HepG2 (cell line): Measurements from ENCODE around the gene FER1L5. TPM values are rescaled to one million over a fixed set of nuclear protein-coding genes. Genes with fewer than 3 reads are reported as not detected.

ENCODE experiments used
- ATAC-seq: fragments of 200-7000 bp; cut with Tn5 transposase; 3 replicates; pipeline ENCODE4 v1.9.1; 2020; ENCODE audit warnings: mild to moderate bottlenecking, moderate library complexity
- BruUV-seq: library from RNA; stranded (reverse); fragments of 400-500 nt; replicated peaks from 2 replicates; lab custom pipeline; 2021; lab: Mats Ljungman, UMichigan
- CTCF ChIA-PET: fragments of 300-600 bp; formaldehyde crosslinking; extraction: SDS; loops from one replicate; lab custom pipeline; 2021; ENCODE audit warnings: low total read pairs, inconsistent platforms, low intra/inter-chr PET ratio; lab: Yijun Ruan, JAX
- POLR2A ChIA-PET: fragments of 350-600 bp; sonication (Branson Sonifier 250); formaldehyde crosslinking; loops from one replicate; lab custom pipeline; 2020; ENCODE audit warnings: antibody characterized with exemption, inconsistent platforms; lab: Yijun Ruan, JAX
- DNase-seq: peaks from one replicate; pipeline ENCODE4 v3.0.0-alpha.2; 2015; ENCODE audit warnings: low spot score
- FAIRE-seq: peaks from 3 replicates; lab custom pipeline; 2011; peaks lifted over from hg19 to GRCh38; lab: Jason Lieb, UNC
- H2AFZ ChIP-seq: one replicate; pipeline ENCODE4 v1.6.1; 2011; ENCODE audit warnings: low read length, inconsistent platforms
- H3K27ac ChIP-seq: fragments of 300-600 bp; 3 replicates; pipeline ENCODE4 v1.8.0; 2011; ENCODE audit warnings: mixed run types, mild to moderate bottlenecking, mixed read lengths, low read length, inconsistent platforms; ENCODE audit not compliant: insufficient read depth; ENCODE audit errors: extremely low read length
- H3K27me3 ChIP-seq, 2 experiments: fragments of 200-600 bp in 1 of 2; 2 replicates in 1 of 2; 3 replicates in 1 of 2; pipeline versions ENCODE4 v1.6.0 to v1.8.0; 2011; ENCODE audit warnings: low read length in 2 of 2, mild to moderate bottlenecking in 2 of 2, moderate library complexity in 2 of 2, inconsistent platforms in 1 of 2; ENCODE audit not compliant: insufficient read depth in 2 of 2, control insufficient read depth in 1 of 2
- H3K36me3 ChIP-seq, 2 experiments: fragments of 200-600 bp in 1 of 2; replicated peaks in 1 of 2; 2 replicates in 1 of 2; 3 replicates in 1 of 2; pipeline versions ENCODE4 v1.5.1 to v1.8.0; 2011; ENCODE audit warnings: low read length in 2 of 2, inconsistent platforms in 1 of 2; ENCODE audit not compliant: insufficient read depth in 2 of 2, control insufficient read depth in 1 of 2
- H3K4me1 ChIP-seq: 2 replicates; pipeline ENCODE4 v1.5.1; 2012; ENCODE audit warnings: low read length, inconsistent platforms; ENCODE audit not compliant: insufficient read depth
- H3K4me2 ChIP-seq: 2 replicates; pipeline ENCODE4 v1.6.0; 2011; ENCODE audit warnings: low read depth, low read length, inconsistent platforms
- H3K4me3 ChIP-seq, 3 experiments: fragments of 200-600 bp in 1 of 3; sonication (generic), shearing (Covaris generic) in 1 of 3; replicated peaks in 1 of 3; 2 replicates each; pipeline ENCODE4 v1.5.1; 2011 to 2016; ENCODE audit warnings: low read length in 3 of 3, inconsistent platforms in 2 of 3, low read depth in 2 of 3, mild to moderate bottlenecking in 2 of 3, control low read depth in 1 of 3, mixed read lengths in 1 of 3; ENCODE audit not compliant: insufficient read depth in 1 of 3
- H3K79me2 ChIP-seq: one replicate; pipeline ENCODE4 v1.6.1; 2011; ENCODE audit warnings: low read length, inconsistent platforms; ENCODE audit not compliant: insufficient read depth
- H3K9ac ChIP-seq: 2 replicates; pipeline ENCODE4 v1.6.0; 2011; ENCODE audit warnings: mild to moderate bottlenecking, low read depth, low read length, inconsistent platforms; ENCODE audit not compliant: insufficient read depth
- H3K9me3 ChIP-seq: 2 replicates; pipeline ENCODE4 v1.5.1; 2012; ENCODE audit warnings: mild to moderate bottlenecking, low read length
- H4K20me1 ChIP-seq: 2 replicates; pipeline ENCODE4 v1.6.0; 2011; ENCODE audit warnings: inconsistent platforms, mild to moderate bottlenecking, low read length, moderate library complexity; ENCODE audit not compliant: insufficient read depth
- ARID3A ChIP-seq: IDR thresholded peaks from 2 replicates; pipeline ENCODE4 v1.6.1; 2012; ENCODE audit warnings: low read depth, low read length, improper control_type of control experiment
- BCL6 ChIP-seq: IDR thresholded peaks from 2 replicates; pipeline ENCODE4 v1.6.1; 2016; ENCODE audit warnings: missing genetic modification reagents, missing compliant biosample characterization
- DNMT1 ChIP-seq: sonication (generic); formaldehyde crosslinking; IDR thresholded peaks from 2 replicates; pipeline ENCODE4 v1.5.1; 2020; ENCODE audit warnings: mild to moderate bottlenecking, missing genetic modification reagents
- FOXA3 ChIP-seq: IDR thresholded peaks from 2 replicates; pipeline ENCODE4 v1.6.1; 2016; ENCODE audit warnings: missing genetic modification reagents, missing compliant biosample characterization
- FOXP1 ChIP-seq, 2 experiments: fragments of 450-650 bp in 1 of 2; IDR thresholded peaks; 2 replicates each; pipeline ENCODE4 v1.6.1; 2017 to 2018; ENCODE audit warnings: antibody characterized with exemption in 1 of 2
- HOMEZ ChIP-seq: IDR thresholded peaks from 2 replicates; pipeline ENCODE4 v1.6.1; 2016; ENCODE audit warnings: low read depth
- HOXA7 ChIP-seq: sonication (generic); formaldehyde crosslinking; IDR thresholded peaks from 2 replicates; pipeline ENCODE4 v1.8.1; 2022; ENCODE audit warnings: mild to moderate bottlenecking, missing genetic modification reagents, moderate library complexity
- KDM3A ChIP-seq: IDR thresholded peaks from 2 replicates; pipeline ENCODE4 v1.6.1; 2018; ENCODE audit warnings: low read depth, missing compliant biosample characterization
- KLF6 ChIP-seq: IDR thresholded peaks from 2 replicates; pipeline ENCODE4 v1.8.0; 2016; ENCODE audit warnings: missing biosample characterization, missing genetic modification reagents
- NFE2L2 ChIP-seq: fragments of 150-350 bp; IDR thresholded peaks from 2 replicates; pipeline ENCODE4 v1.6.1; 2014; ENCODE audit warnings: low read length
- ONECUT2 ChIP-seq: sonication (generic); formaldehyde crosslinking; IDR thresholded peaks from 2 replicates; pipeline ENCODE4 v1.4.0; 2020; ENCODE audit warnings: missing genetic modification reagents
- RXRB ChIP-seq: IDR thresholded peaks from 2 replicates; pipeline ENCODE4 v1.6.1; 2016; ENCODE audit warnings: borderline replicate concordance, missing genetic modification reagents, missing compliant biosample characterization
- SOX5 ChIP-seq: IDR thresholded peaks from 2 replicates; pipeline ENCODE4 v1.6.1; 2016; ENCODE audit warnings: borderline replicate concordance
- ZFP36 ChIP-seq: fragments of 150-350 bp; IDR thresholded peaks from 2 replicates; pipeline ENCODE4 v1.6.1; 2018; ENCODE audit warnings: borderline replicate concordance, low read length, low read depth; ENCODE audit not compliant: partially characterized antibody
- ZNF331 ChIP-seq: sonication (generic); formaldehyde crosslinking; IDR thresholded peaks from 2 replicates; pipeline ENCODE4 v1.4.0; 2020; ENCODE audit warnings: missing genetic modification reagents
- WGBS: methylation state at CpG from one replicate; pipeline ENCODE4 v1.1.6; 2017; ENCODE audit warnings: low lambda C conversion rate; 5-methylcytosine and 5-hydroxymethylcytosine counted together
- in situ Hi-C: cut with HindIII; loops from 2 replicates; pipeline ENCODE4 v1.10.0; 2017; ENCODE audit warnings: low pct_unique_long_range_greater_than_20kb; ENCODE audit not compliant: extremely low pct_ligation_motif_present
- intact Hi-C: fragments of 100-400 bp; cut with micrococcal nuclease; formaldehyde crosslinking; loops from one replicate; pipeline ENCODE4 v1.10.0; 2022; ENCODE audit not compliant: unreplicated experiment
- polyA plus RNA-seq, 8 experiments: library from polyadenylated mRNA; depleted of rRNA in 3 of 8; stranded (reverse) in 7 of 8; unstranded in 1 of 8; fragments of >200 nt; fragmentation: Illumina TruSeq in 4 of 8; extraction: Trizol in 4 of 8; gene quantifications; 2 replicates each; pipeline versions ENCODE4 v1.2.1 to v1.2.3, GENCODE V29; 2011 to 2016; ENCODE audit warnings: low read depth in 4 of 8, missing spikeins in 1 of 8, mixed read lengths in 1 of 8; ENCODE audit not compliant: insufficient read depth in 1 of 8
- total RNA-seq, 5 experiments: library from RNA; depleted of rRNA; stranded (reverse); fragments of >200 nt; fragmentation: Illumina TruSeq; extraction: Trizol; gene quantifications; 2 replicates each; pipeline ENCODE4 v1.2.3, GENCODE V29; 2016; ENCODE audit warnings: low read depth in 1 of 5
- TF ChIP-seq, protein P1 (sequence below): sonication (generic); formaldehyde crosslinking; IDR thresholded peaks from 2 replicates; pipeline ENCODE4 v1.4.0; 2020; ENCODE audit warnings: missing genetic modification reagents, mild to moderate bottlenecking, borderline replicate concordance

Gene FER1L5
- total and polyA plus RNA-seq, 2 of the 13 experiments (the other 11 are each of a cell fraction or from before 2014, with no cell fraction given): 0.02 to 0.08 TPM

DNA sequence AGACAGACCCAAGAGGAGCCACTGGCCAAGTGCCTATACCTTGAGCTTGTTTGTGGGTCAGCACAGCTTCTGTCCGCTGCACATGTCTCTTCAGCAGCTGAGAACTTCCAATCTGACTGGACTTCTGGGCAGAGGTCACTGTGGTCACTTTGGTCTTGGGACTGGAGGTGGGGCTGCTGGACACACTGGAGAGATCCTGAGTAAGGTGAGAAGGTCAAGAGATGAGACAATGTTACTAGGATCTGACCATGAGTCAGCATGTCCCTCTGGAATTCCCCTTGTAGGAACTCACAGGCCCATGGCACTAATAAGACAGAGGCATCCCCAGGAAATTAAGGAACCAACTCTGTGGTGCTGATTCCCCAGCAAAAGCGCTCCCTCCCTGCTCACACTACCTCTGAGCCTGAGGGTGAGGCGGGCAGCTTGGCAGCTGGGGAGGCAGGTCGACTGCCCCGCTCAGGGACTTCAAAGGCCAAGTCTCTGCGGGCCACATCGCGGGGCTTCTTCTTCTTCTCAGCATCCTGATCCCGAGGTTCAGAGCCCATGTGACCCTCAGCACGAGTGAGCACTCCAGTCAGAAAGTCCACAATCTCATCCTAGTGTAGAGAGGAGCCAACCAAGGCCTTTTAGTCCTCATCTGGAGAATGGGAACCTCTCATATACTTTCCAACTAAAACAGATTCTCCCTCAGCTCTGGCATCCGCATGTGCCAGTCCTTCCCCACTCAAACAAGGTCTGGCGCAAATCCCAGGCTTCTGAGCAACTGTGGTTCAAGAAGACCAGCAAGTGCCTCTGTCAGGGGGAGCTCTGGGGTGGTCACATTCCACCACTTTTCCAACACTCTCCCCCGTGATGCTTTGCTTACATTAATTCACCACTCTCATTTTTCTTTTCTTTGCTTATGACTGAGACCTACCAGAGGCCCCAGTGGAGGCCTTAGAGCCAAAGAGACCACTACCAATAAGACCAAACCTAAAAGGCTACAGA lies 33.8 kb upstream of the FER1L5 start (continued):
- peak; percentile 78 for TF ChIP-seq NFE2L2
- TF ChIP-seq, protein P1, sequence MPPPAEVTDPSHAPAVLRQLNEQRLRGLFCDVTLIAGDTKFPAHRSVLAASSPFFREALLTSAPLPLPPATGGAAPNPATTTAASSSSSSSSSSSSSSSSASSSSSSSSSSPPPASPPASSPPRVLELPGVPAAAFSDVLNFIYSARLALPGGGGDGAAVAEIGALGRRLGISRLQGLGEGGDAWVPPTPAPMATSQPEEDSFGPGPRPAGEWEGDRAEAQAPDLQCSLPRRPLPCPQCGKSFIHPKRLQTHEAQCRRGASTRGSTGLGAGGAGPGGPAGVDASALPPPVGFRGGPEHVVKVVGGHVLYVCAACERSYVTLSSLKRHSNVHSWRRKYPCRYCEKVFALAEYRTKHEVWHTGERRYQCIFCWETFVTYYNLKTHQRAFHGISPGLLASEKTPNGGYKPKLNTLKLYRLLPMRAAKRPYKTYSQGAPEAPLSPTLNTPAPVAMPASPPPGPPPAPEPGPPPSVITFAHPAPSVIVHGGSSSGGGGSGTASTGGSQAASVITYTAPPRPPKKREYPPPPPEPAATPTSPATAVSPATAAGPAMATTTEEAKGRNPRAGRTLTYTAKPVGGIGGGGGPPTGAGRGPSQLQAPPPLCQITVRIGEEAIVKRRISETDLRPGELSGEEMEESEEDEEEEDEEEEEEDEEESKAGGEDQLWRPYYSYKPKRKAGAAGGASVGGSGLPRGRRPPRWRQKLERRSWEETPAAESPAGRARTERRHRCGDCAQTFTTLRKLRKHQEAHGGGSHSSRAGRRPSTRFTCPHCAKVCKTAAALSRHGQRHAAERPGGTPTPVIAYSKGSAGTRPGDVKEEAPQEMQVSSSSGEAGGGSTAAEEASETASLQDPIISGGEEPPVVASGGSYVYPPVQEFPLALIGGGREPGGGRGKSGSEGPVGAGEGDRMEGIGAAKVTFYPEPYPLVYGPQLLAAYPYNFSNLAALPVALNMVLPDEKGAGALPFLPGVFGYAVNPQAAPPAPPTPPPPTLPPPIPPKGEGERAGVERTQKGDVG (CRISPR knock-in tag): no peak
- TF ChIP-seq, all 625 proteins: peak for 21

- H3K79me2 ChIP-seq: no peaks in the 10 kb centered on the region
- ATAC-seq (peak; percentile 84), FAIRE-seq (no peak), DNase-seq (no peak)
- H3K36me3 ChIP-seq: peaks cover 34 to 68% of the 10 kb centered on the region in 2 experiments
- H3K9me3 ChIP-seq: no peaks in the 10 kb centered on the region
- no peak overlapping the region for H3K4me2 ChIP-seq
- no peak overlapping the region for H3K4me3 ChIP-seq
- no TSS peak for BruUV-seq
- no peak overlapping the region for H3K9ac ChIP-seq
- no peak overlapping the region for H2AFZ ChIP-seq
- H3K4me1 ChIP-seq: peaks cover 17% of the 10 kb centered on the region
- WGBS: 86% methylated on average over 1 of the region's 1 CpG
- H3K27me3 ChIP-seq: no peaks in the 10 kb centered on the region
- H3K27ac ChIP-seq: peak overlapping the region; percentile 2
- in situ Hi-C loops: no loop called here
- intact Hi-C loops: no loop called here
- CTCF ChIA-PET: no interaction called here
- POLR2A ChIA-PET: interaction anchor here (1.1 kb wide), 1 partner anchor 21 kb away, joined by 4 read pairs; the partner anchor contains the start of gene KANSL3
- no peaks in the 10 kb centered on the region for H4K20me1 ChIP-seq
- TF ChIP-seq KLF6 (CRISPR knock-in tag): no peak
- 0 out of 2 replicates have a peak, but pooled peaks have one; percentile 24 for TF ChIP-seq HOMEZ (CRISPR knock-in tag)
- peak; percentile 39; the same call in 1 of the 2 replicates for TF ChIP-seq SOX5 (CRISPR knock-in tag)
- 0 out of 2 replicates have a peak, but pooled peaks have one; percentile 9 for TF ChIP-seq BCL6 (CRISPR knock-in tag)
- peak; percentile 76 for TF ChIP-seq FOXA3
- TF ChIP-seq ARID3A: peak; percentile 79
- TF ChIP-seq FOXP1 (IDR thresholded peaks at IDR 0.05): no peak
- TF ChIP-seq FOXP1 (CRISPR knock-in tag; IDR thresholded peaks at IDR 0.05): peak; percentile 47; the same call in 1 of the 2 replicates
- TF ChIP-seq DNMT1 (CRISPR knock-in tag): no peak
- TF ChIP-seq ZFP36: no peak
- TF ChIP-seq HOXA7 (CRISPR knock-in tag): no peak
- peak; percentile 94 for TF ChIP-seq ONECUT2 (CRISPR knock-in tag)
- peak; percentile 50; the same call in 1 of the 2 replicates for TF ChIP-seq RXRB (CRISPR knock-in tag)
- peak; percentile 33; the same call in 1 of the 2 replicates for TF ChIP-seq ZNF331 (CRISPR knock-in tag)
- TF ChIP-seq KDM3A (CRISPR knock-in tag): no peak
Measured at GRCh38 chr2:96616128-96616527, 26.4 kb upstream of the FER1L5 start.
